IPS-18a (cell line): Measurements from ENCODE around the gene PSMD12.

Experiments
- H3K27ac ChIP-seq: one replicate; pipeline ENCODE4 v1.5.1; 2013; ENCODE audit warnings: low read length
- H3K27me3 ChIP-seq: one replicate; pipeline ENCODE4 v1.6.1; 2013; ENCODE audit warnings: mild to moderate bottlenecking, low read length; ENCODE audit not compliant: control insufficient read depth, insufficient read depth
- H3K36me3 ChIP-seq: one replicate; pipeline ENCODE4 v1.6.1; 2013; ENCODE audit warnings: low read depth, low read length; ENCODE audit not compliant: control insufficient read depth
- H3K4me1 ChIP-seq: one replicate; pipeline ENCODE4 v1.6.1; 2013; ENCODE audit warnings: low read depth, low read length; ENCODE audit not compliant: control insufficient read depth
- H3K4me3 ChIP-seq: one replicate; pipeline ENCODE4 v1.5.1; 2013; ENCODE audit warnings: low read length
- H3K9ac ChIP-seq: one replicate; pipeline ENCODE4 v1.6.1; 2013; ENCODE audit warnings: mild to moderate bottlenecking, low read length, moderate library complexity
- H3K9me3 ChIP-seq: one replicate; pipeline ENCODE4 v1.6.1; 2013; ENCODE audit warnings: low read depth, low read length; ENCODE audit not compliant: control insufficient read depth

PSMD12 gene

GRCh38 chr17:67293251-67294203 is 72.8 kb downstream of the PSMD12 start:
- no peaks in the 10 kb centered on the region for H3K36me3 ChIP-seq
- H3K9me3 ChIP-seq: no peaks in the 10 kb centered on the region
- H3K4me1 ChIP-seq: no peaks in the 10 kb centered on the region
- H3K27ac ChIP-seq: no peak overlapping the region
- no peak overlapping the region for H3K9ac ChIP-seq
- no peaks in the 10 kb centered on the region for H3K27me3 ChIP-seq
- H3K4me3 ChIP-seq: no peak overlapping the region

GRCh38 chr17:67290711-67291291 is 75.6 kb downstream of the PSMD12 start:
- Histone ChIP-seq H3K9me3 (no peaks in the 10 kb centered on the region), H3K4me3 (no peak overlapping the region), H3K4me1 (no peaks in the 10 kb centered on the region), H3K27ac (no peak overlapping the region), H3K36me3 (no peaks in the 10 kb centered on the region), H3K27me3 (no peaks in the 10 kb centered on the region), H3K9ac (no peak overlapping the region)

GRCh38 chr17:67290244-67290643 is 76.1 kb downstream of the PSMD12 start:
- no peak overlapping the region for H3K9ac ChIP-seq
- H3K27ac ChIP-seq: no peak overlapping the region

GRCh38 chr17:67289181-67289876 is 77.0 kb downstream of the PSMD12 start:
- H3K4me1 ChIP-seq: no peaks in the 10 kb centered on the region

More at GRCh38 chr17:67290244-67290643, 76.1 kb downstream of the PSMD12 start:
- Histone ChIP-seq H3K4me3 (no peak overlapping the region), H3K4me1 (no peaks in the 10 kb centered on the region), H3K36me3 (no peaks in the 10 kb centered on the region), H3K27me3 (no peaks in the 10 kb centered on the region), H3K9me3 (no peaks in the 10 kb centered on the region)

More at GRCh38 chr17:67289181-67289876, 77.0 kb downstream of the PSMD12 start:
- no peaks in the 10 kb centered on the region for H3K27me3 ChIP-seq
- no peak overlapping the region for H3K4me3 ChIP-seq
- H3K36me3 ChIP-seq: no peaks in the 10 kb centered on the region
- no peak overlapping the region for H3K9ac ChIP-seq
- no peak overlapping the region for H3K27ac ChIP-seq
- H3K9me3 ChIP-seq: no peaks in the 10 kb centered on the region
